ACC112 (cell line): ENCODE measurements around the gene SYNGR3.
A peak's percentile ranks its signal among the peaks of the same experiment; 100 is the strongest.
"Not testable (repeated sequence)": the region's sequence is repeated elsewhere in the genome, so short reads cannot be mapped to it uniquely, and the experiment has no call there.

Experiments
- H2AFZ ChIP-seq: fragments of 200-600 bp; sonication (generic); one replicate; pipeline ENCODE4 v1.6.0; 2017; ENCODE audit warnings: antibody characterized with exemption, low read length; ENCODE audit not compliant: unreplicated experiment
- H3K27ac ChIP-seq: fragments of 200-600 bp; sonication (generic); 2 replicates; pipeline ENCODE4 v1.5.1; 2014; ENCODE audit warnings: low read depth, mild to moderate bottlenecking, antibody characterized with exemption, low read length, moderate library complexity
- H3K27me3 ChIP-seq: fragments of 200-600 bp; sonication (generic); 2 replicates; pipeline ENCODE4 v1.6.1; 2014; ENCODE audit warnings: mild to moderate bottlenecking, antibody characterized with exemption, low read length, moderate library complexity, mixed read lengths; ENCODE audit not compliant: insufficient read depth
- H3K36me3 ChIP-seq: fragments of 200-600 bp; sonication (generic); 2 replicates; pipeline ENCODE4 v1.6.1; 2016; ENCODE audit warnings: mild to moderate bottlenecking, antibody characterized with exemption, low read length, moderate library complexity, mixed read lengths; ENCODE audit not compliant: insufficient read depth
- H3K4me1 ChIP-seq: fragments of 200-600 bp; sonication (generic); one replicate; pipeline ENCODE4 v1.6.1; 2016; ENCODE audit warnings: low read length, mixed read lengths; ENCODE audit not compliant: insufficient read depth, unreplicated experiment, control insufficient read depth
- H3K4me3 ChIP-seq: fragments of 200-600 bp; sonication (generic); 2 replicates; pipeline ENCODE4 v1.5.1; 2014; ENCODE audit warnings: mild to moderate bottlenecking, low read depth, low read length
- H3K79me2 ChIP-seq: fragments of 200-600 bp; sonication (generic); one replicate; pipeline ENCODE4 v1.6.0; 2016; ENCODE audit warnings: low read length; ENCODE audit not compliant: control insufficient read depth, unreplicated experiment, insufficient read depth

SYNGR3 gene

GRCh38 chr16:2005646-2006045 is 15.9 kb downstream of the SYNGR3 start:
- Histone ChIP-seq H2AFZ (no peak overlapping the region), H3K27ac (no peak overlapping the region), H3K79me2 (peaks cover 72% of the 10 kb centered on the region), H3K27me3 (no peaks in the 10 kb centered on the region), H3K4me3 (no peak overlapping the region), H3K4me1 (peaks cover 27% of the 10 kb centered on the region), H3K36me3 (peaks cover 15% of the 10 kb centered on the region; the same call in 1 of the 2 replicates)

DNA sequence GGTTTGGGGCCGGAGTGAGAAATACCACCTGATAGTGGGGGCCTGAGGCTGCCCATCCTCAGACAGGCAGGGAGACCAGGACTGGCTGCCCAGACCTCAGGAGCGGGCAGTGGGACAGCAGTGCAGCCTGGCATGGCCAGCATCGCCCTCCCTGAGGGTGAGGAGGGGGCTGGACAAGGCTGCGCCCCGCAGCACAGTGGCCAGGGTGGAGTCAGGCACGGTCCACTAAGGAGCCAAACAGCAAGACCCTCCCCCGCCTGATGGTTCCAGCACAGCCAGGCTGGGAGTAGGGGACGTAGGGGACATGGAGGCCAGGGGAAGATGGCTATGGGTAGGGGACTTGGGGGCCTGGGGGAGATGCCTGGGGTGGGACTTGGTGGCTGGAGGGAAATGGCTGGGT is 16.5 kb downstream of the SYNGR3 start:
- Histone ChIP-seq H3K4me3 (no peak overlapping the region), H3K36me3 (peaks cover 12% of the 10 kb centered on the region; the same call in 1 of the 2 replicates), H3K4me1 (peaks cover 28% of the 10 kb centered on the region), H3K79me2 (peaks cover 74% of the 10 kb centered on the region), H3K27me3 (no peaks in the 10 kb centered on the region), H2AFZ (no peak overlapping the region), H3K27ac (no peak overlapping the region)

GRCh38 chr16:2007081-2007836 is 17.5 kb downstream of the SYNGR3 start:
- Histone ChIP-seq H3K36me3 (0 out of 2 replicates have a peak, but pooled peaks cover 4% of the 10 kb centered on the region), H3K4me3 (peak overlapping the region; percentile 83), H2AFZ (no peak overlapping the region), H3K27me3 (no peaks in the 10 kb centered on the region), H3K27ac (peak overlapping the region; percentile 68), H3K4me1 (peaks cover 28% of the 10 kb centered on the region), H3K79me2 (peaks cover 74% of the 10 kb centered on the region)

DNA sequence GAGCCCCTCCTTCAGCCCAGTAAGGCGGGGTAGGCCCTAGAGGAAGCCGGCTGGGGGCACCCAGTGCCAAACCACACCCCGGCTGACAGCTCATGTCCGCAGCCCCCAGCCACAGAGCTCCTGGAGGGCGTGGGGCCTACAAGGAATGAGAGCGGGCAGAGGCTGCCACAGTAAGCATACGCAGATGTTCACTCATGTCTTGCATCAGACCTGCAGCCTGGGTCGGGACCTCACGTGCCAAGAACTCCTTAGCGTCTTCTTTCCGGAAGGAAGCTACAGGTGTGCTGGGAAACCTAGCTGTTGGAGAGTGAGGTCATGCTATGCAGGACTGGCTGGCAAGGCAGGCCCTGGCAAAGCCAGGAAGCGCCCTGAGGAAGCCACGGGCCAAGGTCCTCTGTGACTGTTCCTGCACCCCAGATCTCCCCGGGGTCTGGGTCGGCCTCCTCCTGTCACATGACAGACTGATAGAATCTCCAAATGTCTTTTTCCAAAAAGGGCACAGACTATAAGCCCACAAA is 18.3 kb downstream of the SYNGR3 start:
- Histone ChIP-seq H3K27ac (peak overlapping the region; percentile 70), H2AFZ (no peak overlapping the region), H3K79me2 (peaks cover 72% of the 10 kb centered on the region), H3K27me3 (no peaks in the 10 kb centered on the region), H3K4me1 (peaks cover 28% of the 10 kb centered on the region), H3K4me3 (peak overlapping the region; percentile 83), H3K36me3 (no peaks in the 10 kb centered on the region)

GRCh38 chr16:2008631-2009163 is 18.9 kb downstream of the SYNGR3 start:
- Histone ChIP-seq H3K36me3 (no peaks in the 10 kb centered on the region), H2AFZ (no peak overlapping the region), H3K4me3 (peak overlapping the region; percentile 83), H3K27me3 (no peaks in the 10 kb centered on the region), H3K4me1 (peaks cover 28% of the 10 kb centered on the region), H3K27ac (peak overlapping the region; percentile 70), H3K79me2 (peaks cover 66% of the 10 kb centered on the region)

DNA sequence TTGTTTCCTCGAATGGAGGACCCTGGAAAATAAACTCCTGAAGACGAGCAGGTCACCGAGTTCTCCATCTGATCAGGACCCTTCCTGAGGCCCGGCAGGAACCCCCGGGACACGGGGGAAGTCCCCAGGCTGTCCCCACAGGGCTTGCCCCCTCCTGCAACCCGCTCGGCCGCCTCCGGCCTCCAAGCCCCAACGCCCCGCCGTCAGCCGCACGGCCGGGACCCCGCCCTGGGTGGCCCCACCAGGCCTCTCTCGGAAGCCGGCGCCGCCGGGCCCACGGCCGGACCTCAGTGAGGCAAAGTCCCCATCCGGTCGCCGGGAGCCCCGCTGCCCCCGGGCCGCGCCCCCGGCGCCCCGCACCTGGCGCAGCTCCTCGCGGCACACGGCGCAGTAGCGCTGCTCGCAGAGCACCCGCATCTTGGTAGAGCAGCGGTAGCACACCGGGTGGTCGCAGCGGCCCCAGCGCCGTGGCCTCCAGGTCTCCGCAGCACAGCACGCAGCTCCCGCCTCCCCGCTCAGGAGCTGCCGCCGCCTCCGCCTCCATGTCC is 19.5 kb downstream of the SYNGR3 start:
- H3K4me3 ChIP-seq, result peak overlapping the region; percentile 83
- H3K79me2 ChIP-seq, result peaks cover 62% of the 10 kb centered on the region
- no peaks in the 10 kb centered on the region for H3K36me3 ChIP-seq
- no peak overlapping the region for H2AFZ ChIP-seq
- peaks cover 25% of the 10 kb centered on the region for H3K4me1 ChIP-seq
- H3K27me3 ChIP-seq, result no peaks in the 10 kb centered on the region
- peak overlapping the region; percentile 70 for H3K27ac ChIP-seq

- Histone ChIP-seq H3K79me2 (peaks cover 55% of the 10 kb centered on the region), H3K36me3 (no peaks in the 10 kb centered on the region), H3K4me1 (peaks cover 20% of the 10 kb centered on the region), H3K4me3 (peak within 1 kb of the TSS; percentile 83), H3K27me3 (no peaks in the 10 kb centered on the region), H3K27ac (peak within 1 kb of the TSS; percentile 74), H2AFZ (peak within 1 kb of the TSS; percentile 57)
These were observed 20.2 kb downstream of the SYNGR3 start, which contains the start of gene ZNF598 for GRCh38 chr16:2009791-2010510. ZNF598 (minus strand) TSS chr16:2009821.

DNA sequence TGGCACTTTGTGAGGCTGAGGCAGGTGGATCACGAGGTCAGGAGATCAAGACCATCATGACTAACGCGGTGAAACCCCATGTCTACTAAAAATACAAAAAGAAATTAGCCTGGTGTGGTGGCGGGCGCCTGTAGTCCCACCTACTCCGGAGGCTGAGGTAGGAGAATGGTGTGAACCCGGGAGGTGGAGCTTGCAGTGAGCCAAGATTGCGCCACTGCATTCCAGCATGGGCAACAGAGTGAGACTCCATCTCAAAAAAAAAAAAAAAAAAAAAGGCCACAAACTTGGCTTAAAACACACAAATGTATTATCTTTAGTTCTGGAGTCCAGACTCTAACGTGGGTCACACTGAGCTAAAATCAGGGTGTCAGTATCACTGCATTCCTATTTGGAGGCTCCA is 22.0 kb downstream of the SYNGR3 start:
- not testable (repeated sequence) for H3K27me3 ChIP-seq, H2AFZ ChIP-seq, H3K27ac ChIP-seq, H3K36me3 ChIP-seq, H3K4me3 ChIP-seq
- Histone ChIP-seq H3K79me2 (peaks cover 37% of the 10 kb centered on the region), H3K4me1 (peaks cover 28% of the 10 kb centered on the region)

DNA sequence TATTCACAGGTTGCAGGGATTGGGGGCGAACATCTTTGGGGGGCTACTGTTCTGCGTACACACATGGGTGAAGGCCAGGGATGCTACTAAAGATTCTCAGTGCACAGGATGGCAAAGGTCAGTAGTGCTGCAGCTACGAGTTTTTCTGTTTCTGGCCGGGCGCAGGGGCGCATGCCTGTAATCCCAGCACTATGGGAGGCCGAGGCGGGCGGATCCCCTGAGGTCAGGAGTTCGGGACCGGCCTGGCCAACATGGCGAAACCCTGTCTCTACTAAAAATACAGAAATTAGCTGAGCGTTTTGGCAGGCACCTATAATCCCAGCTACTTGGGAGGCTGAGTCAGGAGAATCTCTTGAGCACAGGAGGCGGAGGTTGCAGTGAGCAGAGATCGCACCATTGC is 23.8 kb downstream of the SYNGR3 start:
- no peak overlapping the region for H3K4me3 ChIP-seq
- no peak overlapping the region for H2AFZ ChIP-seq
- H3K4me1 ChIP-seq, result peaks cover 13% of the 10 kb centered on the region
- H3K36me3 ChIP-seq, result no peaks in the 10 kb centered on the region
- no peak overlapping the region for H3K27ac ChIP-seq
- no peaks in the 10 kb centered on the region for H3K27me3 ChIP-seq
- peaks cover 19% of the 10 kb centered on the region for H3K79me2 ChIP-seq

GRCh38 chr16:2015117-2015946 is 25.6 kb downstream of the SYNGR3 start:
- Histone ChIP-seq H3K36me3 (no peaks in the 10 kb centered on the region), H3K4me1 (peaks cover 13% of the 10 kb centered on the region), H3K4me3 (no peak overlapping the region), H3K79me2 (peaks cover 6% of the 10 kb centered on the region), H3K27ac (peak overlapping the region; percentile 35; the same call in 1 of the 2 replicates), H3K27me3 (peaks cover 11% of the 10 kb centered on the region; the same call in 1 of the 2 replicates), H2AFZ (no peak overlapping the region)
